AG04450 (cell line): ENCODE results near the gene TRPM3. TPM values are rescaled to one million over a fixed set of nuclear protein-coding genes. Genes with fewer than 3 reads are reported as not detected.

ENCODE experiments used
- CTCF ChIA-PET: fragments of 300-600, 350-600 bp; formaldehyde crosslinking; extraction: SDS; loops from one replicate; lab custom pipeline; 2022; ENCODE audit warnings: antibody characterized with exemption, inconsistent platforms; lab: Charles Lee
- POLR2A ChIA-PET: fragments of 350-600 bp; formaldehyde crosslinking; extraction: SDS; loops from one replicate; lab custom pipeline; 2021; ENCODE audit warnings: antibody characterized with exemption, inconsistent platforms; lab: Yijun Ruan, JAX
- DNase-seq: peaks from one replicate; pipeline ENCODE4 v3.0.0-alpha.2; 2011; ENCODE audit warnings: low read depth, low spot score
- H3K27ac ChIP-seq: one replicate; pipeline ENCODE4 v1.5.1; 2012; ENCODE audit warnings: low read depth, low read length, control low read depth
- H3K27me3 ChIP-seq: one replicate; pipeline ENCODE4 v1.6.0; 2012; ENCODE audit warnings: low read length; ENCODE audit not compliant: control insufficient read depth, insufficient read depth
- H3K4me3 ChIP-seq: 2 replicates; pipeline ENCODE4 v1.5.1; 2011; ENCODE audit warnings: mild to moderate bottlenecking, low read depth, low read length, control low read depth
- H3K9me3 ChIP-seq: 2 replicates; pipeline ENCODE4 v1.5.1; 2012; ENCODE audit warnings: low read length; ENCODE audit not compliant: control insufficient read depth, insufficient read depth
- CTCF ChIP-seq: IDR thresholded peaks from 2 replicates; pipeline ENCODE4 v1.5.1; 2011; ENCODE audit warnings: low read depth, low read length, control low read depth, inconsistent platforms
- polyA plus RNA-seq: library from polyadenylated mRNA; depleted of rRNA; stranded (reverse); fragments of >200 nt; gene quantifications from 2 replicates; pipeline ENCODE4 v1.2.3, GENCODE V29; 2011

Gene TRPM3
- polyA plus RNA-seq, 1 experiment = 0.01 TPM

- DNase-seq = no peak
- H3K4me3 ChIP-seq = no peak overlapping the region
- ChIA-PET CTCF (interaction anchor here (0.5 kb wide), 1 partner anchor 1041 kb away, joined by 3 read pairs; no protein-coding TSS in a partner anchor), POLR2A (no interaction called here)
- TF ChIP-seq CTCF = no peak
- H3K27me3 ChIP-seq = no peaks in the 10 kb centered on the region
- H3K27ac ChIP-seq = no peak overlapping the region
- H3K9me3 ChIP-seq = no peaks in the 10 kb centered on the region
These were observed 432.7 kb downstream of the TRPM3 start for GRCh38 chr9:70688704-70689103.

GRCh38 chr9:70683841-70684240, 437.6 kb downstream of the TRPM3 start:
- Histone ChIP-seq H3K27ac (no peak overlapping the region), H3K9me3 (no peaks in the 10 kb centered on the region), H3K27me3 (no peaks in the 10 kb centered on the region), H3K4me3 (no peak overlapping the region)
- no peak for DNase-seq
- CTCF ChIA-PET = no interaction called here
- POLR2A ChIA-PET = no interaction called here
- no peak for TF ChIP-seq CTCF

GRCh38 chr9:70682298-70682697, 439.1 kb downstream of the TRPM3 start:
- Histone ChIP-seq H3K27me3 (no peaks in the 10 kb centered on the region), H3K9me3 (no peaks in the 10 kb centered on the region), H3K27ac (no peak overlapping the region), H3K4me3 (no peak overlapping the region)
- no peak for DNase-seq
- ChIA-PET CTCF (no interaction called here), POLR2A (no interaction called here)
- no peak for TF ChIP-seq CTCF

GRCh38 chr9:70679845-70680244, 441.6 kb downstream of the TRPM3 start:
- no peak for TF ChIP-seq CTCF
- no peak for DNase-seq
- no peak overlapping the region for H3K4me3 ChIP-seq
- no peaks in the 10 kb centered on the region for H3K27me3 ChIP-seq
- no peak overlapping the region for H3K27ac ChIP-seq
- ChIA-PET CTCF (no interaction called here), POLR2A (interaction anchor here (0.7 kb wide), 1 partner anchor 45 kb away, joined by 3 read pairs; no protein-coding TSS in a partner anchor)
- no peaks in the 10 kb centered on the region for H3K9me3 ChIP-seq

GRCh38 chr9:70678153-70678552, 443.3 kb downstream of the TRPM3 start:
- Histone ChIP-seq H3K27me3 (no peaks in the 10 kb centered on the region), H3K9me3 (no peaks in the 10 kb centered on the region), H3K27ac (no peak overlapping the region), H3K4me3 (no peak overlapping the region)
- TF ChIP-seq CTCF = no peak
- ChIA-PET POLR2A (no interaction called here), CTCF (no interaction called here)
- DNase-seq = no peak
